Stimulated activated CD8-positive, alpha-beta memory T cell treated with anti-CD3 and anti-CD28 coated beads, Interleukin-15, amount 100 ng/mL, for 4 hours (primary cell): ENCODE results near the gene PEDS1.
"Not testable (repeated sequence)": the region's sequence is repeated elsewhere in the genome, so short reads cannot be mapped to it uniquely, and the experiment has no call there.

Experiments used
- DNase-seq, 2 donors: peaks; one replicate each; pipeline ENCODE4 v3.0.0-alpha.2; 2020; ENCODE audit warnings: low read depth in 2 of 2

PEDS1 gene

GRCh38 chr20:50163570-50164317 is 10.2 kb upstream of the PEDS1 start:
- DNase-seq, result no peak

- not testable (repeated sequence) for DNase-seq
These were observed 8.0 kb upstream of the PEDS1 start for GRCh38 chr20:50161494-50161893.

GRCh38 chr20:50153153-50153499 is 397 bp downstream of the PEDS1 start:
- no peak for DNase-seq

GRCh38 chr20:50152394-50153152 is 950 bp downstream of the PEDS1 start:
- no peak for DNase-seq

GRCh38 chr20:50151034-50151743 is 2.3 kb downstream of the PEDS1 start:
- DNase-seq, result no peak

GRCh38 chr20:50149481-50150254 is 3.9 kb downstream of the PEDS1 start:
- no peak for DNase-seq

GRCh38 chr20:50146732-50147662 is 6.5 kb downstream of the PEDS1 start:
- DNase-seq, result peak; percentile 62 to 79

- no peak for DNase-seq
These were observed 7.3 kb downstream of the PEDS1 start for GRCh38 chr20:50146214-50146613.

GRCh38 chr20:50145566-50145965 is 8.0 kb downstream of the PEDS1 start:
- DNase-seq, result no peak

GRCh38 chr20:50144362-50144761 is 9.2 kb downstream of the PEDS1 start:
- DNase-seq, result no peak

- DNase-seq, result no peak
These were observed 10.7 kb downstream of the PEDS1 start for GRCh38 chr20:50142812-50143211.

- no peak for DNase-seq
These were observed 11.5 kb downstream of the PEDS1 start for GRCh38 chr20:50141811-50142561.

- no peak for DNase-seq
These were observed 12.4 kb downstream of the PEDS1 start for GRCh38 chr20:50141018-50141675.

- no peak for DNase-seq
These were observed 13.1 kb downstream of the PEDS1 start for GRCh38 chr20:50140339-50140859.

GRCh38 chr20:50138479-50139393 is 14.8 kb downstream of the PEDS1 start:
- DNase-seq, result no peak

- no peak for DNase-seq
These were observed 15.4 kb downstream of the PEDS1 start for GRCh38 chr20:50138120-50138478.

- not testable (repeated sequence) for DNase-seq
These were observed 15.8 kb downstream of the PEDS1 start for GRCh38 chr20:50137702-50138101.
